Measurements from ENCODE around the gene SH3BP1. TPM values are rescaled to one million over a fixed set of nuclear protein-coding genes. Genes with fewer than 3 reads are reported as not detected.

The SH3BP1 gene
- total RNA-seq, 1 donor from 2014 or later = 31.9 TPM

GRCh38 chr22:37633625-37634416 is 5.6 kb upstream of the SH3BP1 start:
- Mint-ChIP-seq H3K27me3 (ENCODE audit: low read depth) (no peaks in the 10 kb centered on the region), H3K27ac (peak overlapping the region; percentile 96), H3K36me3 (peaks cover 6% of the 10 kb centered on the region), H3K4me3 (peak overlapping the region; percentile 43), H3K9me3 (no peaks in the 10 kb centered on the region), H3K4me1 (peaks cover 26% of the 10 kb centered on the region)
- DNase-seq (ENCODE audit: low spot score in 2 of 2, unreplicated experiment in 2 of 2) = peak; percentile 66 to 79
- peak; percentile 7 for TF ChIP-seq CTCF (IDR thresholded peaks at IDR 0.05; ENCODE audit: unreplicated experiment)

GRCh38 chr22:37634417-37634924 is 5.0 kb upstream of the SH3BP1 start:
- peaks cover 6% of the 10 kb centered on the region for H3K36me3 Mint-ChIP-seq
- peak overlapping the region; percentile 43 for H3K4me3 Mint-ChIP-seq
- no peak for DNase-seq (ENCODE audit: low spot score in 2 of 2, unreplicated experiment in 2 of 2)
- no peaks in the 10 kb centered on the region for H3K9me3 Mint-ChIP-seq
- no peak for TF ChIP-seq CTCF (IDR thresholded peaks at IDR 0.05; ENCODE audit: unreplicated experiment)
- H3K27me3 Mint-ChIP-seq (ENCODE audit: low read depth) = no peaks in the 10 kb centered on the region
- H3K4me1 Mint-ChIP-seq = peaks cover 28% of the 10 kb centered on the region
- H3K27ac Mint-ChIP-seq = peak overlapping the region; percentile 96

DNA sequence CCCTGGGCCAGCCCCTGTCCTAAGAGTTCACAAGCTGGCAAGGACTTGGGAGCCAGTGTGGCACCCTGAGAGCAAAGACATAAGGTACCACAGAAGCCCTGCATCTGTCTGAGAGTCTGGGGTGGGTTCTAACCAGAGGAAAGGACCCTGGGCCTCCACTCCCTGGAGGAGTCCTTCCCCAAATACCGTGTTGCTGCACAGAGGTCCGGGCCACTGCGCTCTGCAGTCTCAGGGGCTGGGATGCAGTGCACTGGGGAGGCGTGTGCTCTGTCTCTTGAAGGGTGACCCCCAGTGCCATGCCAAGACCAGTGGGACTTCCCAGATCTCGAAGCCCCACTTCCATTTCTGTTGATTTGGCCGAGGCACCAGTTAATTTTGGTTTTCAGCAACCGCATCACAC is 4.3 kb upstream of the SH3BP1 start:
- no peak overlapping the region for H3K4me3 Mint-ChIP-seq
- no peaks in the 10 kb centered on the region for H3K9me3 Mint-ChIP-seq
- TF ChIP-seq CTCF (IDR thresholded peaks at IDR 0.05; ENCODE audit: unreplicated experiment) = no peak
- H3K36me3 Mint-ChIP-seq = peaks cover 6% of the 10 kb centered on the region
- no peak for DNase-seq (ENCODE audit: low spot score in 2 of 2, unreplicated experiment in 2 of 2)
- H3K27me3 Mint-ChIP-seq (ENCODE audit: low read depth) = no peaks in the 10 kb centered on the region
- peak overlapping the region; percentile 96 for H3K27ac Mint-ChIP-seq
- peaks cover 28% of the 10 kb centered on the region for H3K4me1 Mint-ChIP-seq

DNA sequence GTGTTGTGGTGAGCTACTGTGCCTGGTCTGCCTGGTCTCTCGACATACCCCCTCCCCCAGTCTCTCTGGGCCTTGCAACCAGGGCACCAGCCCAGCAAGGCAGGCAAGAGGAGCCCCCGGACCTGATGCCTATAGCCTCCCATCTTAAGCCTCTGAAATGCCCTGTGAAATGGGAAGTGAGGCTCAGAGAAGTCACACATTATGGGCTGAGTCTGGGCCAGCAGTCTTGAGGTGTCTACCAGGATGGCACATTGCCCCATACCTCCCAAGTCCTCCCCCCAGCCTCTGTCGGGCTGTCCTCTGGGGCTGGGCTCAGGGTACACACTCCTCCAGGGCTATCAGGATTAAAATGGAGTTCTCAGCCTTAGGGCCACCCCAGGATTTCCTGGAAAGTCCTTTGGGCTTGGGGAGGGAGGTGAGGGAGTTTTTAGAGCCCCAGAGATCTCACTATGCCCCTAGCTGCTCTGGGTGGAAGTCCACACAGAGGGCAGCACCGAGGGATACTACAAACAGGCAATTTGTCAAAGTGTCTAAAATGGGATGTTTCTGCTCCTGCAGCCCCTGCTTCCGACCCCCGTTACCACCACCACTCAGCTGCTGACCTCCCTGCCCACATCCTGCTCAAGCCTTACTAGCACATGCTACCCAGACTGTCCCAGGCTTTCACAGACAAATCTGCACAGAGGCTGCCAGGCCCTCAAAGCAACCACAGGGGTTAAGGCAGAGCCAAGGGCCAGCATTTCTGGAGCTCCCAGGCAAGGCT is 3.1 kb upstream of the SH3BP1 start:
- Mint-ChIP-seq H3K27ac (no peak overlapping the region), H3K4me1 (peaks cover 35% of the 10 kb centered on the region), H3K9me3 (no peaks in the 10 kb centered on the region), H3K4me3 (no peak overlapping the region), H3K36me3 (peaks cover 3% of the 10 kb centered on the region), H3K27me3 (ENCODE audit: low read depth) (no peaks in the 10 kb centered on the region)
- TF ChIP-seq CTCF (IDR thresholded peaks at IDR 0.05; ENCODE audit: unreplicated experiment) = no peak
- no peak for DNase-seq (ENCODE audit: low spot score in 2 of 2, unreplicated experiment in 2 of 2)

GRCh38 chr22:37636949-37637273 is 2.6 kb upstream of the SH3BP1 start:
- no peak overlapping the region for H3K27ac Mint-ChIP-seq
- TF ChIP-seq CTCF (IDR thresholded peaks at IDR 0.05; ENCODE audit: unreplicated experiment) = no peak
- peaks cover 3% of the 10 kb centered on the region for H3K36me3 Mint-ChIP-seq
- no peaks in the 10 kb centered on the region for H3K9me3 Mint-ChIP-seq
- H3K4me1 Mint-ChIP-seq = peaks cover 35% of the 10 kb centered on the region
- H3K27me3 Mint-ChIP-seq (ENCODE audit: low read depth) = no peaks in the 10 kb centered on the region
- DNase-seq (ENCODE audit: low spot score in 2 of 2, unreplicated experiment in 2 of 2) = no peak
- no peak overlapping the region for H3K4me3 Mint-ChIP-seq
